OCI-M2 (cell line): ENCODE data around the gene HDC.

Experiments
- DNase-seq: peaks from one replicate; lab custom pipeline; 2025; ENCODE audit not compliant: unreplicated experiment; lab: John Stamatoyannopoulos, UW

The HDC gene, protein sequence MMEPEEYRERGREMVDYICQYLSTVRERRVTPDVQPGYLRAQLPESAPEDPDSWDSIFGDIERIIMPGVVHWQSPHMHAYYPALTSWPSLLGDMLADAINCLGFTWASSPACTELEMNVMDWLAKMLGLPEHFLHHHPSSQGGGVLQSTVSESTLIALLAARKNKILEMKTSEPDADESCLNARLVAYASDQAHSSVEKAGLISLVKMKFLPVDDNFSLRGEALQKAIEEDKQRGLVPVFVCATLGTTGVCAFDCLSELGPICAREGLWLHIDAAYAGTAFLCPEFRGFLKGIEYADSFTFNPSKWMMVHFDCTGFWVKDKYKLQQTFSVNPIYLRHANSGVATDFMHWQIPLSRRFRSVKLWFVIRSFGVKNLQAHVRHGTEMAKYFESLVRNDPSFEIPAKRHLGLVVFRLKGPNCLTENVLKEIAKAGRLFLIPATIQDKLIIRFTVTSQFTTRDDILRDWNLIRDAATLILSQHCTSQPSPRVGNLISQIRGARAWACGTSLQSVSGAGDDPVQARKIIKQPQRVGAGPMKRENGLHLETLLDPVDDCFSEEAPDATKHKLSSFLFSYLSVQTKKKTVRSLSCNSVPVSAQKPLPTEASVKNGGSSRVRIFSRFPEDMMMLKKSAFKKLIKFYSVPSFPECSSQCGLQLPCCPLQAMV

DNA sequence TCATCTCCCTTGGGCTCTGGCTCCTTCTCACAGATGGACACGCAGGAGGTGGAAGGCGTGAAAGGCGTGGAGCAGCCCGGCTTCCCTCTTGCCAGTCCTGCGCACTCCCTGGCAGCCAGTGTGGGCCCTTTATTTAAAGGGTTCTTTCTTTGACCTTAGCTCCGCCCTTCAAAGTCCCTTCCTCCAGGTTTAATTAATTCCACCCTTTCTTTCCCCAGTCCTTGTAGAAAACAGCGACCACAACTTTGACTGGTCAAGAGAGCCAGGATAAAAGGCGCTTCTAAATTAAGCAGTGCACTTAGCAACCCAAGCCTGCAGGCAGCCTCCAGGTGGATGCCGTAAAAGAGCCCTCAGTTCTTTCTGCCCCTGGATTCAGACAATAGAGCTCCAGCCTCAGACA is at the start of gene HDC:
TSS of gene HDC (minus strand) at position 107 of the 400 bp plus-strand sequence. CDS start at position 4, 103 bp downstream.
- DNase-seq, result no peak

DNA sequence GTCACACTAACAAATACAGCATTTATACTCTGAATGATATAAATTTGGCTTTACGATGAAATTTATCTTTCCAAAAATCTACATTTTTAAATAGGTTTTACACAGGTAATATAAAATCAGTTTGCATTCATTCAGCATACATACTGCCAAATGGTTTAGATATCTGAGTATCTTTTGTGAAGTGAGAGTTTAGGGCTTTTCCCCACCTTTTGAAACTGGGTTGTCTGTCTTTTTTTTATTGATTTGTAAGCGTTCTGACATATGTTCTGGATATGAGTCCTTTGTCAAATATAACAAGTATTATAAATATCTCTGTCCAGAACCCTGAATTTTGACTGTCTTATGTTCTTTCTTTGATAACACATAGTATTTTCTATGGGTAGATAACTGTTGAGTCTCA is 47.1 kb upstream of the HDC start:
- DNase-seq, result no peak

DNA sequence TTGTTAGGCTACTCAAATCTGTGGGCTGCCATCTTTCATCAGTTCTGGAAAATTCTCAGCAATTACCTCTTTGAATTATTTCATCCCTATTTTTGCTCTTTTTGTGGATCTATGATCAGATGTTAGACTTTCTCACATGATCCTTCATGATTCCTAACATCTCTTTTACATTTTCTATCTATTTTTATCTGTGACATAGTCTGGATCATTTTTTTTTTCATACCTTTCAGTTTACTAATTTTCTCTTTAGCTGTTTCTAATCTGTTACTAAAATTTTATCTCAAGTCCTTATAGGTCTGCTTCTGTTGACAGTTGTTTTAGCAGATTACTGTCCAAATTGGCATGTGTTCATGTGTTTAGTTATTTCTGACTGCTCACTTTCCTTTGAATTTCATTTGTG is 42.3 kb upstream of the HDC start:
- DNase-seq, result no peak

DNA sequence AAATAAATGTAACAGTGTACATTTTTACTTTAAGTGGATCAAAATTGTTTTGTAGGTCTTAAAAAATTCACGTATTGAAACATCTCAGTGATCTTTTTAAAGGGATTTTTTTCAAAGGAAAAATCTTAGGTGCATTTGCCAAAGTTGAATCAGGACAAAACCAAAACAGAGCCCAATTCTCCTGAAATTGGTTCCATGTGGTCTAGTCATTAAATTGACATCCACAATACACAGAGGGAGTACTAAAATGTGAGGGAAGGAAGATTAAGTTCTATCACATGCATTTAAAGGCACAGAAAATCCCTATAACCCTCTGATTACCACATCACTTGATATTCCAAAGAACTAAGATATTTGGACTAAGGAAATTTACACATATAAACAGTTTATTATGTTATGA is 39.3 kb upstream of the HDC start:
- DNase-seq, result no peak

DNA sequence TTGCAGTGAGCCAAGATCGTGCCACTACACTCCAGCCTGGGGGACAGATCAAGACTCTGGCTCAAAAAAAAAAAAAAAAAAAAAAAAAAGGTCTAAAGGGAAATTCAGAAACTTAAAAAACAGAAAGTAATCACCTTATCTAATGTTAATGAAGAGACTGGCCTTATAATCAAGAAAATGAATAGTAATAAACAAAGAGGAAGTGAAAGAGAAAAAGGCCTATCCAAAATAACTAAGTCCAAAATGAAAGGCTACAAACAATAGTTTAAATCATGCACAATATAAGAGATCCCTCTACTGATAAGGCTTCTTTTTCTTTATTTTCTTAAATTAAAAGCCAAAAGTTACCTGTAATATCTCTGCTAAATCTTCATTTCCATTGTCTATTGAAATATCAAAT is 37.1 kb upstream of the HDC start:
- no peak for DNase-seq

DNA sequence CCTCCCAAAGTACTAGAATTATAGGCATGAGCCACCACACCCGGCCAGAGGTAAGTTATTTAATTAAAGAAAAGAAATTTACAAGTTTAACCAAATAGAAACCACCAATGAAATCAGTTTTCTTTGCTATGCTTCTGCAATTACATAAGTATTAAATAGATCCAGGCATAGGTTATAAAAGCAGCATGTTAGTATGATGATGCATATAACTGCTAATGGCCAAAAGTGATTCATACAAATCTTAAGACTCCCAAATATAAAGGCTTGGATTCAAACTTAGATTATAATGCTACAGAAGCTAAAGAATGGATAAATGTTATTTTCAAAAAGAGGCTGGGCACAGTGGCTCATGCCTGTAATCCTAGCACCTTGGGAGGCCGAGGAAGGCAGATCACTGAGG is 32.8 kb upstream of the HDC start:
- DNase-seq, result no peak

DNA sequence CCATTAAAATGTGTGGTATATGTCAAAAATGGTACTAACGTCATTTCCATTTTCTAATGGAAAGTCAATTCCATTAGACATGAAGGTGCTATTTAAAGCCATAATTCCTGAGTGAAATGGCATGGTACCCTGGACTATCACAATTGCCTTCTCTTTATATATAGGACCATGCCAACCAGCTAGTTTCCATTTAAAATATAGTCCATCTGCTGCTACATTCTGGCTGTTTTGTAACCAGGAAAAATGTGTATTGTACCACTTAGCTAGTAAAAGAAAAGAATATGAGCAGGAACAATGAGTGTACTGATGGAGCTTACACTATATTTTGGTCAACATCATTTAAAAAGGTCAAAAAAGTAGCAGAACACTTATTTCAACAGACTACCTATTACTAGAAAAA is 30.4 kb upstream of the HDC start:
- DNase-seq, result no peak

DNA sequence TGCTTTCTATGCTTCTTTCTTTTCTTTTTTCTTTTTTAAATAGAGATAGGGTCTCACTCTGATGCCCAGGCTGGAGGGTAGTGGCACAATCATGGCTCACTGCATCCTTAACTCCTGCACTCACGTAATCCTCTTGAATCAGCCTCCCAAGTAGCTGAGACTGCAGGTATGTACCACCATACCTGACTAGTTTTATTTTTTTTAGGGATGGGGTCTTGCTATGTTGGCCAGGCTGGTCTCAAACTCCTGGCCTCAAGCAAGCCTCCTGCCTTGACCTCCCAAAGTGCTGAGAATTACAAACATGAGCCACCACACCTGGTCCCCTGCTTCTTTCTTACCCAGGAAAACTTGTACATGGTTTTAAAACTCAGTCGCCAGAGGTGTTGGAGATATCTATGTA is 24.2 kb upstream of the HDC start:
- DNase-seq, result no peak

DNA sequence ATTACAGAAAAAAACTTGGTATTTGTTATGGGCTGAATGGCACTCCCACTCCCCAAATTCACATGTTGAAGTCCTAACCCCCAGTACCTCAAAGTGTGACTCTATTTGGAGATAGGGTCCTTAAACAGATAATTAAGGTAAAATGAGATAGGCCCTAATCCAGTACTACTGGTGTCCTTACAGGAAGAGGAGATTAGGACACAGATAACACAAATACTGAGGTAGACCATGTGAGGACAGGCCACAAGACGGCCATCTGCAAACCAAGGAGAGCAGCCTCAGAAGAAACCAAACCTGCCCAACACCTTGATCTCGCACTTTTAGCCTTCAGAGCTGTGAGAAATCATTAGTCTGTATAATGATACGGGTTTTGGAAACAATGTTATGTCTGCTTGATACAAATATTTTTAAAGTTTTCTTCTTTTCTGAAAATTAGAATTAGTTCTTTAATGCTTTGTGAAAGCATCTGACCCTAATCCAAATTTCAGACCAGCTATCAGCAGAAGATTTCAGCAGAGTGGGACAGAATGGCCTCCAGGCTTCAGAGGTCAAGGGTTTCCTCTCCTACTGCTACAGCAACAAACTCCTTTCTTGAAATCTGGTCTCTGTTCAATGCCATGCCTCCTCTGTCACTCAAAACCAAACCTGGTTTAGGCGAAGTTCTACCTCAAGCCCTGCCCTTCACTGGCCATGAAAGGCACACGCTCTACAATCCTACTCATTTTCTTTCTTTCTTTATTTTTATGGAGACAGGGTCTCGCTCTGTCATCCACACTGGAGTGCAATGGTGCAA is 22.0 kb upstream of the HDC start:
- DNase-seq, result no peak

DNA sequence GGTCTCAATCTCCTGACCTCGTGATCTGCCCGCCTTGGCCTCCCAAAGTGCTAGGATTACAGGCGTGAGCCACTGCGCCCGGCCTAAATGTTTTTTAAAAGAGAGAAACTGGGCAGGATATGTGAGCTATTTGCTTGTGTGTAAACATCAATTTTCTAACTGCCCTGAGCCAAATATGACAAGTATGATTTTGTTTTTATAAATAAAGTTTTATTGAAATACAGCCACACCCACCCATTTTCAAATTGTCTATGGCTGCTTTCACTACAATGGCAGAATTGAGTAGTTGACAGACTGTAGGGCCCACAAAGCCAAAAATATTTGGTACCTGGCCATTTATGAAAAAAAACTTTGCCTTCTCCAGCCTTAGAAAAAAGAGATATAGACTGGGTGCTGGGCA is 15.9 kb upstream of the HDC start:
- DNase-seq, result no peak

DNA sequence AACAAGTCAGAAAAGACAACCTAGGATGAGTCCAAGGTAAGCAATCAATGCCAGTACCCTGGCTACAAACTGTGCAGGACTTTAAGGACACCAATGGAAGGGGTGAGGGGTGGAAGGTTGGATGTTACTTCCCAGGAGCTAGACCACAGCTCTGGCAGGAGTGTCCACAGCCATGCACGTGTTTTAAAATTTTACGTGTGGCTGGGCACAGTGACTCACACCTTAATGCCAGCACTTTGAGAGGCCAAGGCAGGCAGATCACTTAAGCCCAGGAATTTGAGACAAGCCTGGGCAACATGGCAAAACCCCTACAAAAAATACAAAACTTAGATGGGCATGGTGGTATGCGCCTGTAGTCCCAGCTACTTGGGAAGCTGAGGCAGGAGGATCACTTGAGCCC is 14.7 kb upstream of the HDC start:
- DNase-seq, result no peak

DNA sequence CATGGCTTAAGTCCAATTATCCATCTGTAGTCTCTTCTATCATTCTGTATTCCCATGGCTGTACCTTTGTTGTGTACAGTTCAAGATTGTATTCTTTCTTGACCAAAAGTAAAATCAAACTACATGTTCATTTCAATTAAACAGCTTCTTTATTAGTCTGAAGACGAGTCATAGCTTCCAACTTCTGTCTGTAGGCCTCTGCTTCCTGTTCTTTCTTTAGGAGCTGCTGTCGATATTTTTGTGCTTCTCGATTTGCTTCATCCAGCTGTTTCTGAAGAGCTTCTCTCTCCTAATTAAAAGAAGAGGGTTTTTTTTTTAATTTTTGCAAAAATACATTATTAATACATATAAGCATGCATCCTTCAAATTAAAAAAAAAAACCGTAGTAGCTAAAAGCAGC is 13.0 kb upstream of the HDC start:
- no peak for DNase-seq

DNA sequence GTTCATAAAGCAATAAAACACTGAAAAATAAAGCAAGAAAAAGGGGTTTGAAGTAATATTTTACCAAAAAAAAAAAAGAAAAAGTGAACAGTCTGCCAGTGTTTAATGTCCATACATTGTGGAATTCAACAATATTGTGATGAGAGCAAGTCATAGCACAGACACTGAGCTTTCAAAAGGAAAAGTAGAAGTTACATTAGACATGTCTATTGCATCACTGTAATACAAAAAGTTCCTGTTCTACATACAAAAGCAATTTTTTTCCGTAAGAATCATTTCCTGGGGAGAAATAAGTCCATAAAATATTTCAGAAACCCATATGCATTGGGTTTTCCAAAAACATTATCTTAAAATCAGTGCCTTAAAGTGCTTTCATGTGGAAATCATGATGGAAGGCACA is 11.8 kb upstream of the HDC start:
- no peak for DNase-seq

DNA sequence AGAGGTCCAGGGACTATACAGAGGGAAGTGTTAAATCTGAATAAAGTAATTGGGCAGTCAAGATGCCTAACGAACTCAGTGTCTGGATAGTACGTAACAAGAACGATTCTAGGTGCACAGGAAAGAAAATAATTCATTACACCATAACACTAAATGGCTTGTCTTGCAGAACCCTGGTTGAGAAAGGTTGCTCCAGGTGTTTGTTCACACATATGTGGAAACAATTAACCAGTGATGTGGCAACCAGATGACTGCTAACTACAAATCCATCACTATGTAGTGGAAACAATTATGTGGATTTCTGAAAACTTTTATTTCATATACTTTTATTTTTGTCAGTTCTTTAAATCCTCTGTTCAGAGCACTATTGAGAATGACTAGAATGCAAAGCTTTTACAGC is 10.4 kb upstream of the HDC start:
- DNase-seq, result no peak

DNA sequence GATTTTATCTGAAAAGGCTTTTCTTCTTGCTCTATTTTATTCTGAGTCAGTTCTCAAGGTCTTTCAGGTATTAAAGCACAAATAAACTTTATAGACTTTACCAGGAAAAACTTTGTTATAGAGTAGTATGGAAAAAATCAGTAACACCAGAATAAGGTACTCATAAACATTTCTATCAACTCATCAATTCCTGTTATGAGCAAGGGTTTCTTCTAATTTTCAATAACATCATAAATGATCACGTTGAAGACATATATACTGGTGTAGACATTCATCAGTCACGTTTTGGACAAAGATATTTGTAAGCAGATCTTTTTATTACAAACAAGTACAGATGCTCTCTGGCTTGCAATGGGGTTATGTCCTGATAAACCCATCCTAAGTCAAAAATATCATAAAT is 9.6 kb upstream of the HDC start:
- no peak for DNase-seq

DNA sequence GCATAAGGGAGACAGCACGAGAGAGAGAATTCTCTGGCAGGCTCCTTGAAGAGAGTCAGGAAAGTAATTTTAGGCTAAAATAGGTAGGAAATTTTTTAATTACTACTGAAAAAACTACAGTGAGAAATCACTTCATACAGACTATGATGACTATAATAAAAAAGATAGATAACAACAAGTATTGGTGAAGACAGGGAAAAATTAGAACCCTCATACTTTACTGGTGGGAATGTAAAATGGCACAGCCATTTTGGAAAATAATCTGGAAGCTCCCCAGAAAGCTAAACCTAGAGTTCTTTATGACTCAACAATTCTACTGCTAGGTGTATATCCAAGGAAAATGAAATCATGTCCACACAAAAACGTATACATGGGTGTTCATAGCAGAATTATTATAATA is 2.1 kb upstream of the HDC start:
- no peak for DNase-seq

DNA sequence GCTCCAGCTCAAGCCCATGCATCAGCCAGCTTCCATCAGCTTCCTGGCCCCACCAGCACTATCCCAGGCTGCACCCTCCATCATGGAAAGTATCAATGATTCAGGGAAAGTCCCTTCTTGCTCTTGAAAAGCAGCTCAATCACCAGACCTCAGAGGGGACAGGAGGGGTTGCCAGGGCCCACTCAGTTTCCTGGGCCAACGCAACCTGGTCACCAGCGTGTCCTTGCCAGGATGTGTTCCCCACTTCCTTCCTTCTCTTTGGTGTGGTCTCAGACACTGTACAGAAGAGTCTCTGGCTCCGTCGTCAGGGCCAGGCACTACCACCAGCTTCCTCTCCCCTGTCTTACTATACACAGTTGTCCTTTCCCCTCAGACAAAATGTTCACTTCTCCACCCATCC is 3.0 kb downstream of the HDC start:
- DNase-seq, result no peak

DNA sequence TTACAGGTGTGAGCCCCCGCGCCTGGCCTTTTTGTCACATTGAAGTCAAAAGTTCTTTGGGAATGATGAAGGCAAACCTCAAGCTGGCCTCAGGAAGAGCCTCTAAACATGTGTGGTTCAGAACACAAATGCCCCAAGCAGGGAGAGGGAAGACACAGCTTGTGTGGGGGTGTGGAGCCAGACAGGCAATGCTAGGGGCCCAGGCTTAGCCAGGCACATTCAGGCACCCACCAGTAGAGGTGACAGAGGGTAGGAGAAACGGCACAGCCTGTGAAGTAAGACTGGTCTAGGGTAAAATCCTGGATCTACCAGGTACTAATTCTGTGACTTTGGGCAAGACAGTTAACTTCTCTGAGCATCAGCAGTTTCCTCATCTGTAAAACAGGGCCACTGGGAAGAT is 3.5 kb downstream of the HDC start:
- no peak for DNase-seq

DNA sequence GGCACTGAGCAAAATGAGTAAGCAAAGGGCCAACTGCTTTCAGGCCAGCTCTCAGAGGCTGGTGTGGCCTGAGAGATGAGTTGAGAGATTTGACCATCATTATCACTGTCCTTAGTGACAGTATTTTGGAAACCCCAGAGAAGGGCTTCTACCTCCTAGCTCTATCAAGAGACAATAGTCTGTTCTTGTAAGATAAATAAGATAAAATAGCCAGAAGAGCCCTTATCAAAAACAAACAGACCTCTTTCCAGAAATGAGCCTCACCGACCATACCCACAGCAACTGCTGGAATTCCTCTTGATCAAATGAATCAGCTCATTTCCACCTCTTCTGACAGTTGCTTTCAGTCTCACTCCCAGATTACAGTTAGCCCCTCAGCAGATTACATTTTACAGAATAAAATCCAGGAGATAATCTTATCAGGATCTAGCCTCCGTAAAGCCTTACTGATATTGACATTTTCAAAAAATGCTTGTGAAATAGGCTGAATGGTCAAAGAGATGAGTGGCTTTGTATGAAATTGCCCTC is 4.5 kb downstream of the HDC start:
- peak; percentile 65 for DNase-seq

DNA sequence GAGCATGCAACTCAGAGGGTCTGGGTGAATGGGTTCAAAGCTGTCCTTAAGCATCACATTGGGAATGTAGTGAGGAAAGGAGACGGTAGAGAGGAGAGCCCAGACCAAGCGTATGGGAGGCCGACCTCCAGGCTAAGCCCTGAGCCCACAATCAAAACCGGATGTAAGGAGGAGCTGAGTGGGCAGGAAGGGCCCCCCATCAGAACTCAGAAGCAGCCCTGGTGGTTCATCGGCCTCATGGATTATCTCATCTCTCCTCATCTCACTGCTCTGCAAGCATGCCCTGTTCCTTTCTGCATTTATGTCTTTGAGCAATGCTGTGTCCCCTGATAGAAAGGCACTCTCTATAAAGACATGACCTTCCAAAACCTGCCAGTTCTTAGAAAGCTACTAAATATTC is 6.2 kb downstream of the HDC start:
- no peak for DNase-seq

DNA sequence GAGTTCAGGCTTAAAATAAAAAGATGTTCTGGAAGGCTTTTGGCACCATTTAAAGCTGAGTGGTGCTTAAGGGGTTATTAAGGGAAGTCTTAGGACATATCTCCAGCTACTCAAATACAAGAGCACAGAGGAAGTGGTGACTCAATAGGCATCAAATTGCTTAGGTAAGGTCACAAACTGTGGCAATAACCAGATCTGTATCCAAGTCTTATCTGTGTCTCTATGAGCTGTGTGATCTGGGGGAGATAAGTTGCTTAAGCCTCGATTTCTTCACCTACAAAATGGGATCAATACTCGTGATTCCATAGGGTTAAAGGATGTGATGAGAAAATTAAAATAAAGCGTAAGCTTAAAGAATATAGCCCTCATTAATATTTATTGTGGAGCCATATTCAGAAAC is 7.6 kb downstream of the HDC start:
- DNase-seq, result no peak

DNA sequence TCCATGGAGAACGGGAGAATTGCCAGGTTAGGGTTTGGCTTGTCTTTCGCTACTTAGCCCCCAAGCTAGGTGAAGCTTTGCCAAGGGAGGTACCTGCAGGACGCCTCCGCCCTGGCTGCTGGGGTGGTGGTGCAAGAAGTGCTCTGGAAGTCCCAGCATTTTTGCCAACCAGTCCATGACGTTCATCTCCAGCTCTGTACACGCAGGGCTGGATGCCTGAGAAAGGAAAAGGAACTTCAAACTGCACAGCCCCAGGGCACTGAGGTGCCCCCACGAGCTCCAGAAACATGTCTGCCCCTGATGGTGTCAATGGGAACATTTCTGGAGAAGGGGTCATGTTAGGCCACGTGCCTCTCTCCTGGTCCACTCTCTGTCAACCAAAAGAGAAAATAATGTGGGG is 8.2 kb downstream of the HDC start:
- no peak for DNase-seq
